ENCODE results near the gene MPST.

MPST gene

DNA sequence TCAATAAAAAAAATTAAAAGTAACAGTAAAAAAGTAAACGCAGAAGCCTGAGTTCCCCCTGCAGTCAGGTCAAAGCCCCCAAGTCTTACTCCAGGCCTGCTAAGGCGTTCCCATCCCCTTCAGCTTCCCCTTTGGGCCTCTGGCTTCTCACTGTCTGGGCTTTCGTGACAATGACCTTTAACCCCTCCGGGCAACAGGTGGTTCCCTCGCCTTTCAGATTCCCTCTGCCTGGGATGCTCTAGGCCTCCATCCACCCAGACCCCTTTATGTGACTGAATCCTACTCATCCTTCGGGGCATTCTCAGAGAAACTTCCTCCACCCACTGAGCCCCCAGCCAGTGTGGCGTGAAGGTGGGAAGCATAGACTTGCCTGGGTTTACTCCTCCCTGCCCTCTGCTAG is 8.0 kb downstream of the MPST start:
- H3K9me3 ChIP-seq (ENCODE audit: control insufficient read depth, insufficient read depth, low read depth, low read length), result no peaks in the 10 kb centered on the region
- no peak overlapping the region for H3K27ac ChIP-seq (ENCODE audit: extremely low read depth, low read depth, low read length)
- H3K4me1 ChIP-seq (ENCODE audit: control insufficient read depth, insufficient read depth, low read length), result no peaks in the 10 kb centered on the region
- POLR2A ChIA-PET, result interaction anchor here (2.2 kb wide), 1 partner anchor 9 kb away, joined by 9 read pairs; the partner anchor contains the start of genes MPST and TST
- H3K36me3 ChIP-seq (ENCODE audit: control insufficient read depth in 2 of 2, insufficient read depth in 1 of 2, low read length in 2 of 2), result peaks cover 15 to 63% of the 10 kb centered on the region in 2 experiments
- TF ChIP-seq ZSCAN23 (tag by site-specific recombination; IDR thresholded peaks at IDR 0.05) (no peak), GLI2 (tag by site-specific recombination; IDR thresholded peaks at IDR 0.05; ENCODE audit: borderline replicate concordance, low read depth) (no peak), ZNF600 (tag by site-specific recombination; IDR thresholded peaks at IDR 0.05) (no peak), SCRT2 (tag by site-specific recombination; IDR thresholded peaks at IDR 0.05) (peak; percentile 91), YY2 (tag by site-specific recombination; IDR thresholded peaks at IDR 0.05) (no peak), AEBP2 (tag by site-specific recombination; IDR thresholded peaks at IDR 0.05; ENCODE audit: borderline replicate concordance) (no peak), SCRT1 (tag by site-specific recombination; IDR thresholded peaks at IDR 0.05; ENCODE audit: borderline replicate concordance) (0 out of 2 replicates have a peak, but pooled peaks have one; percentile 37), ZNF621 (tag by site-specific recombination; IDR thresholded peaks at IDR 0.05) (no peak), ZNF544 (tag by site-specific recombination; IDR thresholded peaks at IDR 0.05) (no peak), ZNF248 (tag by site-specific recombination; IDR thresholded peaks at IDR 0.05) (no peak), ZBTB44 (tag by site-specific recombination; IDR thresholded peaks at IDR 0.05) (no peak)
- TF ChIP-seq, protein P1, sequence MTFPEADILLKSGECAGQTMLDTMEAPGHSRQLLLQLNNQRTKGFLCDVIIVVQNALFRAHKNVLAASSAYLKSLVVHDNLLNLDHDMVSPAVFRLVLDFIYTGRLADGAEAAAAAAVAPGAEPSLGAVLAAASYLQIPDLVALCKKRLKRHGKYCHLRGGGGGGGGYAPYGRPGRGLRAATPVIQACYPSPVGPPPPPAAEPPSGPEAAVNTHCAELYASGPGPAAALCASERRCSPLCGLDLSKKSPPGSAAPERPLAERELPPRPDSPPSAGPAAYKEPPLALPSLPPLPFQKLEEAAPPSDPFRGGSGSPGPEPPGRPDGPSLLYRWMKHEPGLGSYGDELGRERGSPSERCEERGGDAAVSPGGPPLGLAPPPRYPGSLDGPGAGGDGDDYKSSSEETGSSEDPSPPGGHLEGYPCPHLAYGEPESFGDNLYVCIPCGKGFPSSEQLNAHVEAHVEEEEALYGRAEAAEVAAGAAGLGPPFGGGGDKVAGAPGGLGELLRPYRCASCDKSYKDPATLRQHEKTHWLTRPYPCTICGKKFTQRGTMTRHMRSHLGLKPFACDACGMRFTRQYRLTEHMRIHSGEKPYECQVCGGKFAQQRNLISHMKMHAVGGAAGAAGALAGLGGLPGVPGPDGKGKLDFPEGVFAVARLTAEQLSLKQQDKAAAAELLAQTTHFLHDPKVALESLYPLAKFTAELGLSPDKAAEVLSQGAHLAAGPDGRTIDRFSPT (tag by site-specific recombination; IDR thresholded peaks at IDR 0.05), result no peak
- TF ChIP-seq, protein P2, sequence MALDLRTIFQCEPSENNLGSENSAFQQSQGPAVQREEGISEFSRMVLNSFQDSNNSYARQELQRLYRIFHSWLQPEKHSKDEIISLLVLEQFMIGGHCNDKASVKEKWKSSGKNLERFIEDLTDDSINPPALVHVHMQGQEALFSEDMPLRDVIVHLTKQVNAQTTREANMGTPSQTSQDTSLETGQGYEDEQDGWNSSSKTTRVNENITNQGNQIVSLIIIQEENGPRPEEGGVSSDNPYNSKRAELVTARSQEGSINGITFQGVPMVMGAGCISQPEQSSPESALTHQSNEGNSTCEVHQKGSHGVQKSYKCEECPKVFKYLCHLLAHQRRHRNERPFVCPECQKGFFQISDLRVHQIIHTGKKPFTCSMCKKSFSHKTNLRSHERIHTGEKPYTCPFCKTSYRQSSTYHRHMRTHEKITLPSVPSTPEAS (tag by site-specific recombination; IDR thresholded peaks at IDR 0.05), result no peak
- CTCF ChIA-PET, result interaction anchor here (2.2 kb wide), 1 partner anchor 16 kb away, joined by 14 read pairs; no protein-coding TSS in a partner anchor
- no peak overlapping the region for H3K4me3 ChIP-seq (ENCODE audit: low read depth, low read length)

DNA sequence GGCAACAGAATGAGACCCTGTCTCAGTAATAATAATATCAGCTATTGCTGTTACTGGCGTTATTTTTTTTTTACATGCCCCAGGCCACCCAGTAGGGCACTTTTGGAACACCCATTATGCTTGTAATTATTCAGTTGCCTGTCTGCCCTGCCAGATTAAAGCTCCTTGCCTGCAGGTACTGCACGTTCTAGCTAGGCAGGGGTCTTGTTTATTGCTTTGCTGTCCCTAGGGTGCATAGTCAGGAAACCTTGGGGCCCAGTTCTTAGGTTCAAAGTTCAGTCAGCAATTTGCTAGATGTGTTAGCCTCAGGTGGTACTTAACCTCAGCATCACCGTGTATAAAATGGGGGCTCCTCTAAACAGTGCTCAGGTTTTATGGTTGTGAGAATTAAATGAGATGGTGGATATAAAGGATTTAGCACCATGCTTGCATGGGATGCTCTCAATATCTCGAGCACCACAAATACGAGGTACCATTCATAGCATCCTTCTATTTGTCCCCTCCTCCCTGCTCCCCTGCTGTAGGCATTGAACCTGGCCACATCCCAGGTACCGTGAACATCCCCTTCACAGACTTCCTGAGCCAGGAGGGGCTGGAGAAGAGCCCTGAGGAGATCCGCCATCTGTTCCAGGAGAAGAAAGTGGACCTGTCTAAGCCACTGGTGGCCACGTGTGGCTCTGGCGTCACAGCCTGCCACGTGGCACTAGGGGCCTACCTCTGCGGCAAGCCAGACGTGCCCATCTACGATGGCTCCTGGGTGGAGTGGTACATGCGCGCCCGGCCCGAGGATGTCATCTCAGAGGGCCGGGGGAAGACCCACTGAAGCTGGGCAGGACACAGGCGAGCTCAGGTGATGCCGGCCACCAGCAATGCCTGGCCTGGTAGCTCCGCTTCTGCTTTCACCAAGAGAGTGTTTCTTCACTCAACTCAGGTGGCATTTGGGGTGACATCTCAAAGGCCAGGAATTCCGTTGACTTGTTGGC is 9.4 kb downstream of the MPST start:
- TF ChIP-seq, protein P3, sequence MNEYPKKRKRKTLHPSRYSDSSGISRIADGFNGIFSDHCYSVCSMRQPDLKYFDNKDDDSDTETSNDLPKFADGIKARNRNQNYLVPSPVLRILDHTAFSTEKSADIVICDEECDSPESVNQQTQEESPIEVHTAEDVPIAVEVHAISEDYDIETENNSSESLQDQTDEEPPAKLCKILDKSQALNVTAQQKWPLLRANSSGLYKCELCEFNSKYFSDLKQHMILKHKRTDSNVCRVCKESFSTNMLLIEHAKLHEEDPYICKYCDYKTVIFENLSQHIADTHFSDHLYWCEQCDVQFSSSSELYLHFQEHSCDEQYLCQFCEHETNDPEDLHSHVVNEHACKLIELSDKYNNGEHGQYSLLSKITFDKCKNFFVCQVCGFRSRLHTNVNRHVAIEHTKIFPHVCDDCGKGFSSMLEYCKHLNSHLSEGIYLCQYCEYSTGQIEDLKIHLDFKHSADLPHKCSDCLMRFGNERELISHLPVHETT (tag by site-specific recombination; IDR thresholded peaks at IDR 0.05), result no peak
- TF ChIP-seq ZNF391 (tag by site-specific recombination; IDR thresholded peaks at IDR 0.05; ENCODE audit: borderline replicate concordance, low read depth), result no peak
- TF ChIP-seq ZNF664 (tag by site-specific recombination; IDR thresholded peaks at IDR 0.05), result peak; percentile 62
- no peak for TF ChIP-seq PRDM1 (tag by site-specific recombination; IDR thresholded peaks at IDR 0.05)
- no peak for TF ChIP-seq ZNF132 (tag by site-specific recombination; IDR thresholded peaks at IDR 0.05; ENCODE audit: borderline replicate concordance)
- TF ChIP-seq ZIC2 (tag by site-specific recombination; IDR thresholded peaks at IDR 0.05), result peak; percentile 88
- ChIA-PET CTCF (interaction anchor here (0.6 to 4.6 kb wide), 7 partner anchors 9 to 176 kb away, joined by 3 to 39 read pairs (median 3); partner anchors contain the start of genes MPST and TST), POLR2A (interaction anchor here (0.7 to 1.9 kb wide), 3 partner anchors 10 to 401 kb away, joined by 3 to 12 read pairs (median 4); partner anchors contain the start of genes MPST and TST)
- no peaks in the 10 kb centered on the region for H3K9me3 ChIP-seq (ENCODE audit: control insufficient read depth, insufficient read depth, low read depth, low read length)
- no peak overlapping the region for H3K27ac ChIP-seq (ENCODE audit: extremely low read depth, low read depth, low read length)
- H3K36me3 ChIP-seq (ENCODE audit: control insufficient read depth in 2 of 2, insufficient read depth in 1 of 2, low read length in 2 of 2), result peaks cover 15 to 57% of the 10 kb centered on the region in 2 experiments
- no peak overlapping the region for H3K4me3 ChIP-seq (ENCODE audit: low read depth, low read length)
- H3K4me1 ChIP-seq (ENCODE audit: control insufficient read depth, insufficient read depth, low read length), result no peaks in the 10 kb centered on the region
